IPS-20b (cell line): ENCODE data around the gene EPOP.
"Not testable (repeated sequence)": the region's sequence is repeated elsewhere in the genome, so short reads cannot be mapped to it uniquely, and the experiment has no call there.

ENCODE experiments used
- H3K27ac ChIP-seq: one replicate; pipeline ENCODE4 v1.5.1; 2013; ENCODE audit warnings: low read length
- H3K27me3 ChIP-seq: 2 replicates; pipeline ENCODE4 v1.6.1; 2013; ENCODE audit warnings: mild to moderate bottlenecking, low read length, inconsistent platforms; ENCODE audit not compliant: insufficient read depth
- H3K36me3 ChIP-seq: 2 replicates; pipeline ENCODE4 v1.6.1; 2013; ENCODE audit warnings: low read depth, mild to moderate bottlenecking, inconsistent platforms, low read length, moderate library complexity; ENCODE audit not compliant: insufficient read depth
- H3K4me1 ChIP-seq: 2 replicates; pipeline ENCODE4 v1.6.1; 2013; ENCODE audit warnings: mild to moderate bottlenecking, control low read depth, inconsistent platforms, low read length, moderate library complexity; ENCODE audit not compliant: insufficient read depth
- H3K4me3 ChIP-seq: 2 replicates; pipeline ENCODE4 v1.5.1; 2013; ENCODE audit warnings: mild to moderate bottlenecking, low read length, inconsistent platforms
- H3K9ac ChIP-seq: 2 replicates; pipeline ENCODE4 v1.6.1; 2013; ENCODE audit warnings: low read depth, mild to moderate bottlenecking, inconsistent platforms, low read length, moderate library complexity
- H3K9me3 ChIP-seq: 2 replicates; pipeline ENCODE4 v1.6.1; 2013; ENCODE audit warnings: mild to moderate bottlenecking, low read depth, low read length, inconsistent platforms; ENCODE audit not compliant: insufficient read depth

The EPOP gene

DNA sequence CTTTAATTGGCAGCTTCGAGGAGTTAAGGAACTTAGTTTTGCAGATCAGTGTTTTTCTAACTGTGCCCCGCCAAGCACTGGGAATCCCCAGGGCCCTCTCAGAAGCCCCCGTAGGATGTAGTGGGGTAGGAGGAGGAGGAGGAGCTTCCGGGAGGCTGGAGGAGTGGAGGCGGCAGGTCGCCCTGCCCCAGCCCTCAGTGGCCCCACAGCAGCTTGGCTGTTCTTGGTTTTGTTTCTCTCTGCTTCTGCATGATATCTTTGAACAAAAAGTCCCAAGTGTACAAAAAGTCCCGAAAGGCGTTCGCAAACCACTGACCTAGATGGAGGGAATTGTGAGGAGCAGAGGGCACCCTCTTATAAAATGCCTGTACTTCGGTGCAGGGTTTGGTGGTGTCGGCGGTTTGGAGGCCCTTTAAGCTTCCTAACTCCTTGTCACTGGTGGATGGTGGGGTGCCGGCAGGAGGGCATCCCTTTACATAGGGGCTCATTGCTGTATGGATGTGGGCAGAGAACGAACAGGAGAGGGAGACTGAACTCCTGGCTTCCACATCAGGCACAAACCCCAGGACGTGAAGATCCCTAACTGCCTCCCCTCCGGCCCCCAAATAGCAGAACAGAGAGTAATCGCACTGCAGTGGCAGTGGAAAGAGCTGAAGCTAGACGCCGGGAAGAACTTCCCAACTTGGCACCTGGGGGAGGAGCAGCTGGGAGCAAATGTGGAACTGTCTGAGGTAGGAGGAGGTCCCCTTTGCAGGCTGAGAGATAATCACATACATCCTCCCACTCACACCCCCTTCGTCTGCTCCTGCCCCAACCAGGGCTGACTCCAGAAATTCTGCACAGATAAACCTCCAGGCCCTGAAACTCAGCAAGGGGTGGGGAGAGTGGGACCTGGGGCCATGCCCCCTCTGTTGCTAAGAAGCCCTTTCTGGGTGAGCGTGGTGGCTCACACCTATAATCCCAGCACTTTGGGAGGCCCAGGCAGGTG is 20.1 kb downstream of the EPOP start:
- no peaks in the 10 kb centered on the region; the same call in 1 of the 2 replicates for H3K4me1 ChIP-seq
- no peak overlapping the region for H3K9ac ChIP-seq
- H3K27me3 ChIP-seq: 0 out of 2 replicates have a peak, but pooled peaks cover 5% of the 10 kb centered on the region
- H3K36me3 ChIP-seq: no peaks in the 10 kb centered on the region
- H3K27ac ChIP-seq: no peak overlapping the region
- H3K9me3 ChIP-seq: no peaks in the 10 kb centered on the region
- no peak overlapping the region for H3K4me3 ChIP-seq

DNA sequence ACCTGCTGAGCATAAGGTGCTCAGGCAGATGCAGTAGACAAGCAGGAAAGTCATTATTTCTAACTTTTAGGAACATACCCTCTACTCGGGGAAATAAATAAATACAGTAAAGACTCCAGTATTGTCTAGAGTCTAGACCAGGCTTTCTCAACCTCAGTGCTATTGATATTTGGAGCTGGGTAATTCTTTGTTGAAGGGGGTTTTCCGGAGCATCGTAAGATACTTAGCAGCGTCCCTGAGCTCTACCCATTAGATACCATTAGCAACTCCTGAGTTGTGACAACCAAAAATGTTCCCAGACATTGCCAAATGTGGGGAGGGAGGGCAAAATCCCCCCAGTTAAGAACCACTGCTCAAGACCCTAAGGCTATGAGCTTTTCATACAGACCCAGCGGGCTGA is 21.1 kb downstream of the EPOP start:
- no peaks in the 10 kb centered on the region for H3K9me3 ChIP-seq
- no peak overlapping the region for H3K4me3 ChIP-seq
- H3K27ac ChIP-seq: no peak overlapping the region
- 0 out of 2 replicates have a peak, but pooled peaks cover 5% of the 10 kb centered on the region for H3K27me3 ChIP-seq
- H3K36me3 ChIP-seq: no peaks in the 10 kb centered on the region
- no peaks in the 10 kb centered on the region; the same call in 1 of the 2 replicates for H3K4me1 ChIP-seq
- no peak overlapping the region for H3K9ac ChIP-seq

DNA sequence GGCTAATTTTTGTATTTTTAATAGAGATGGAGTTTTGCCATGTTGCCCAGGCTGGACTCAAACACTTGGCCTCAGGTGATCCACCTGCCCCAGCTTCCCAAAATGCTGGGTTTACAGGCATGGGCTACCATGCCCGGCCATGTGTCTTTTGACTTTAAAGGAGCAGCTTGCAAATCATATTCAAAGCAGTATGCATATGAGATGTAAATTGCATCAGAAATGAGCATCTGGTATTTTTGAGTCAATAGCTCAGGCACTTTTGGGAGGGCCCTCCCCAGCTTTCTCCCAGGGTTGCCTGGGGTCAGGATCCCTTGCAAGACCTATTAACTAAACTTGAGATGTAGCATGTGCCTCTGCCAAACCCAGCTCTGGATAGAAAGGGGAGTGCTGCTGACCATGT is 21.5 kb downstream of the EPOP start:
- no peak overlapping the region for H3K27ac ChIP-seq
- no peak overlapping the region for H3K9ac ChIP-seq
- no peaks in the 10 kb centered on the region for H3K9me3 ChIP-seq

DNA sequence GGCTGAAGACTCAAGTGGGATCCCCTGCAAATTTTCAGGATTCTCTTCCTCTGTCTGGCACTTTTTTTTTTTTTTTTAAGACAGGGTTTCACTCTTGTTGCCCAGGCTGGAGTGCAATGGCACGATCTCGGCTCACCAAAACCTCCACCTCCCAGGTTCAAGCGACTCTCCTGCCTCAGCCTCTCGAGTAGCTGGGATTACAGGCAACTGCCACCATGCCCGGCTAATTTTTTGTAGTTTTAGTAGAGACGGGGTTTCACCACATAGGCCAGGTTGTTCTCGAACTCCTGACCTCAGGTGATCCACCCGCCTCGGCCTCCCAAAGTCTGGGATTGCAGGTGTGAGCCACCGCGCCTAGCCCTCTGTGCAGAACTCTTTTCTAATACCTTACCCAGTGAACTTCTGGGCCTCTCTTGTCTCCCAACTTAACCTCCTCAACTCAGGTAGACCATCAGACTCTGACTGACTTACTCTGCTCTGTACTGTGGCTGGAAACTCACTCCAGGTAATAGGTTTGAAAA is 24.0 kb downstream of the EPOP start:
- not testable (repeated sequence) for H3K4me1 ChIP-seq, H3K27me3 ChIP-seq, H3K9me3 ChIP-seq, H3K4me3 ChIP-seq, H3K27ac ChIP-seq, H3K36me3 ChIP-seq, H3K9ac ChIP-seq

More for the DNA sequence above, 21.5 kb downstream of the EPOP start:
- H3K27me3 ChIP-seq: 0 out of 2 replicates have a peak, but pooled peaks cover 5% of the 10 kb centered on the region
- H3K4me1 ChIP-seq: no peaks in the 10 kb centered on the region; the same call in 1 of the 2 replicates
- no peak overlapping the region for H3K4me3 ChIP-seq
- no peaks in the 10 kb centered on the region for H3K36me3 ChIP-seq

- Histone ChIP-seq H3K4me3 (no peak overlapping the region), H3K27me3 (no peaks in the 10 kb centered on the region), H3K27ac (no peak overlapping the region), H3K9me3 (no peaks in the 10 kb centered on the region), H3K9ac (no peak overlapping the region), H3K36me3 (no peaks in the 10 kb centered on the region), H3K4me1 (0 out of 2 replicates have a peak, but pooled peaks cover 3% of the 10 kb centered on the region)
Observed at GRCh38 chr17:38637951-38638350, 36.8 kb downstream of the EPOP start.

DNA sequence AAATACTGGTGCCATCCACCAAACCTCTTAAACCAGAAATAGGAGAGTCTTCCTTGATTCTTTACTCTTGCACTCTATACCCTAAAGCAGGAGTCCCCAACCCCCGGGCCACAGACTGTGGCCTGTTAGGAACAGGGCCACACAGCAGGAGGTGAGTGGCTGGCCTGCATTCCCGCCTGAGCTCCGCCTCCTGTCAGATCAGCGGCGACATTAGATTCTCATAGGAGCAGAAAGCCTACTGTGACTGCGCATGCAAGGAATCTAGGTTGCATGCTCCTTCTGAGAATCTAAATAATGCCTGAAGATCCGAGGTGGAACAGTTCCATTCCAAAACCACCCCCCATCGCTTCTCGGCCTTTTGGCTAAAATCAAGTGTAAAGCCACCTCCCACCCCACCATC is 38.7 kb downstream of the EPOP start:
- Histone ChIP-seq H3K27me3 (no peaks in the 10 kb centered on the region), H3K9me3 (no peaks in the 10 kb centered on the region), H3K4me1 (0 out of 2 replicates have a peak, but pooled peaks cover 3% of the 10 kb centered on the region), H3K27ac (no peak overlapping the region), H3K36me3 (no peaks in the 10 kb centered on the region), H3K4me3 (no peak overlapping the region), H3K9ac (no peak overlapping the region)

DNA sequence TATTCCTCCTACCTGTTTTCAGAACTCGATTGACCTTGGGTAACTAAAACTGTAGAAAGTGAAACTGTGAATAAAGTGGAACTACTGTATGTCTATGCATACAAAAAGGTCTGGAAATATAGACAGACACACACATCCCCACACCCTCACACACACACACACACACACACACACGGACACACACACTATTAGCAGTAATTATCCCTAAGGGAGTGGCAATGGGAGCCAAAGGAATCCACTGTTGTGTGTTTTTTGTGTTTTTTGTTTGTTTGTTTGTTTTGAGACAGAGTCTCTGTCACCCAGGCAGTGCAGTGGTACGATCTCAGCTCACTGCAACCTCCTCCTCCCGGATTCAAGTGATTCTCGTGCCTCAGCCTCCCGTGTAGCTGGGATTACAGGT is 42.4 kb downstream of the EPOP start:
- Histone ChIP-seq H3K9ac (no peak overlapping the region), H3K36me3 (no peaks in the 10 kb centered on the region), H3K27me3 (no peaks in the 10 kb centered on the region), H3K4me3 (no peak overlapping the region), H3K4me1 (0 out of 2 replicates have a peak, but pooled peaks cover 3% of the 10 kb centered on the region), H3K9me3 (no peaks in the 10 kb centered on the region), H3K27ac (no peak overlapping the region)

DNA sequence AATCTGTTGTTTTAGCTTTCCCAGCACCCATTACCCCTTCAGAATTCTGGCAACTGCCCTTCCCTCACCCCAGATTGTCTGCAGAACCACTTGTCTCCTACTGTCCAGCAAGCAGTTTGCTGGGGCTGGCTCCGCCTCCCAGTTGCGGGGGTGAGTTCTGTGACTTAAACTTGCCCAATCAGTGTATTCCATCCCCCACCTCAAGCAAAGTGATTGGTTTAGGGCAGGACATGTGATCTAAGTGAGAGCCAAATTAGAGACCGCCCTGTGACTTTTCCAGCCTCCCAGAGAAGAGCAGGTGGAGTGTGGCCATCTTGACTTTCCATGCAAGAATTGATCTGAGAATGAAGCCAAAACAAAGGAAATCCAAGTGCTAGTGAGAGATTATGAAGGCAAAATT is 46.3 kb downstream of the EPOP start:
- H3K9ac ChIP-seq: no peak overlapping the region
- H3K36me3 ChIP-seq: no peaks in the 10 kb centered on the region
- no peak overlapping the region for H3K27ac ChIP-seq
- no peaks in the 10 kb centered on the region for H3K4me1 ChIP-seq
- no peak overlapping the region for H3K4me3 ChIP-seq
- no peaks in the 10 kb centered on the region for H3K27me3 ChIP-seq
- no peaks in the 10 kb centered on the region for H3K9me3 ChIP-seq

GRCh38 chr17:38627957-38628356 is 46.8 kb downstream of the EPOP start:
- Histone ChIP-seq H3K27me3 (no peaks in the 10 kb centered on the region), H3K4me3 (no peak overlapping the region), H3K27ac (no peak overlapping the region), H3K36me3 (no peaks in the 10 kb centered on the region), H3K9ac (no peak overlapping the region), H3K9me3 (no peaks in the 10 kb centered on the region), H3K4me1 (no peaks in the 10 kb centered on the region)

DNA sequence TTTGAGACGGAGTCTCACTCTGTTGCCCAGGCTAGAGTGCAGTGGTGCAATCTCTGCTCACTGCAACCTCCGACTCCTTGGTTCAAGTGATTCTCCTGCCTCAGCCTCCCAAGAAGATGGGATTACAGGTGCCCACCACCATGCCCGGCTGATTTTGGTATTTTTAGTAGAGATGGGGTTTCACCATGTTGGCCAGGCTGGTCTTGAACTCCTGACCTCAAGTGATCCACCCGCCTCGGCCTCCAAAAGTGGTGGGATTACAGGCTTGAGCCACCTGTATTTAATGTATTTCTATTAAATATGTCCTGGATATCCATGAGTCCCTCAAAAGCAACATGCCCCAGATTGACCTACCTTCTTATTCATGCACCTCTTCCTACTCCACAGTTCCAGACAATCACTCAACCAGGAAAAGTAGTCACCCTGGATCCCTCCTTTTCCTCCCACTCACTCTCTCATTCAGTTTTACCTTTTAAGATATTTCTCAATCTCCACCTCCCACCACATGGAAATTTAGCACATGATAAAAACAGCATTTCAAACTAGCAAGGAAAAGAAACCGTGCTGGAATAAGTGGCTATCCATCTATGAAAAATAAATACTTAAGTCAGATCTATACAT is 48.0 kb downstream of the EPOP start:
- not testable (repeated sequence) for H3K27ac ChIP-seq, H3K4me3 ChIP-seq, H3K4me1 ChIP-seq, H3K9me3 ChIP-seq, H3K27me3 ChIP-seq, H3K9ac ChIP-seq, H3K36me3 ChIP-seq

GRCh38 chr17:38625482-38625881 is 49.3 kb downstream of the EPOP start:
- H3K9me3 ChIP-seq: no peaks in the 10 kb centered on the region
- H3K27ac ChIP-seq: no peak overlapping the region
- H3K4me1 ChIP-seq: no peaks in the 10 kb centered on the region
- no peak overlapping the region for H3K9ac ChIP-seq
- no peak overlapping the region for H3K4me3 ChIP-seq
- H3K36me3 ChIP-seq: no peaks in the 10 kb centered on the region
- H3K27me3 ChIP-seq: no peaks in the 10 kb centered on the region
